Gastrocnemius medialis (tissue), 4 donors: Measurements from ENCODE around the gene GMFB.

Experiments used
- POLR2A ChIP-seq, 2 donors: fragments of 450-650 bp; IDR thresholded peaks; one replicate each; pipeline ENCODE4 v1.6.1; 2017; ENCODE audit warnings: antibody characterized with exemption in 2 of 2, mild to moderate bottlenecking in 2 of 2, moderate library complexity in 2 of 2
- TF ChIP-seq, protein P1 (sequence below), 5 experiments: fragments of 450-650 bp in 3 of 5; fragments of 200-600 bp in 2 of 5; sonication (generic) in 2 of 5; IDR thresholded peaks in 4 of 5; conservative IDR thresholded peaks in 1 of 5; 1 replicate in 4 of 5; 2 replicates in 1 of 5; pipeline ENCODE4 v1.5.1; 2016 to 2019; ENCODE audit warnings: antibody characterized with exemption in 5 of 5, mild to moderate bottlenecking in 3 of 5, moderate library complexity in 3 of 5

DNA sequence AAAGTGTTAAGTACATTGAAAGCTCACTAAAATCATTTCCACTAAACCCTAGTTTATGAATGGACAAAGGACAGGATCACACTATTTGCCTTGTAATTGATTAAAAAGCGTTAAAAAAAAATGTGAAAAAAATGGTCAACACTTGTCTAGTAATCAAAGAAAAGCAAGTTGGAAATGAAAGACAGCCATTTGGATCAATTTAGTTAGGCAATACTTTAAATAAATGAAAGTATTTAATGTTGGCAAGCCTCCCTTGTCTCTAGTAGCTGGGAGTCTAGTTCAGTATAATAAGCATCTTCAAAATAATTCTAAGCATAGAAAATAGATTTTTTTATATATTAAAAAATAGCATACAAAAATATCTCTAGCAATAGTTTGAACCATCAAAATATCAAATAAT lies 33.4 kb downstream of the GMFB start:
- TF ChIP-seq POLR2A (IDR thresholded peaks at IDR 0.05): no peak
- TF ChIP-seq, protein P1, sequence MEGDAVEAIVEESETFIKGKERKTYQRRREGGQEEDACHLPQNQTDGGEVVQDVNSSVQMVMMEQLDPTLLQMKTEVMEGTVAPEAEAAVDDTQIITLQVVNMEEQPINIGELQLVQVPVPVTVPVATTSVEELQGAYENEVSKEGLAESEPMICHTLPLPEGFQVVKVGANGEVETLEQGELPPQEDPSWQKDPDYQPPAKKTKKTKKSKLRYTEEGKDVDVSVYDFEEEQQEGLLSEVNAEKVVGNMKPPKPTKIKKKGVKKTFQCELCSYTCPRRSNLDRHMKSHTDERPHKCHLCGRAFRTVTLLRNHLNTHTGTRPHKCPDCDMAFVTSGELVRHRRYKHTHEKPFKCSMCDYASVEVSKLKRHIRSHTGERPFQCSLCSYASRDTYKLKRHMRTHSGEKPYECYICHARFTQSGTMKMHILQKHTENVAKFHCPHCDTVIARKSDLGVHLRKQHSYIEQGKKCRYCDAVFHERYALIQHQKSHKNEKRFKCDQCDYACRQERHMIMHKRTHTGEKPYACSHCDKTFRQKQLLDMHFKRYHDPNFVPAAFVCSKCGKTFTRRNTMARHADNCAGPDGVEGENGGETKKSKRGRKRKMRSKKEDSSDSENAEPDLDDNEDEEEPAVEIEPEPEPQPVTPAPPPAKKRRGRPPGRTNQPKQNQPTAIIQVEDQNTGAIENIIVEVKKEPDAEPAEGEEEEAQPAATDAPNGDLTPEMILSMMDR (IDR thresholded peaks at IDR 0.05 in 4 of 5, conservative IDR thresholded peaks at IDR 0.05 in 1 of 5): no peak
